Ishikawa (cell line): ENCODE results near the gene TBC1D14.

Experiments used
- CEBPB ChIP-seq: IDR thresholded peaks from 2 replicates; pipeline ENCODE4 v1.6.1; 2012
- EP300 ChIP-seq: IDR thresholded peaks from 2 replicates; pipeline ENCODE4 v1.6.1; 2012; ENCODE audit warnings: borderline replicate concordance
- FOXM1 ChIP-seq: IDR thresholded peaks from 2 replicates; pipeline ENCODE4 v1.6.1; 2012; ENCODE audit warnings: low read depth, borderline replicate concordance
- TEAD4 ChIP-seq: IDR thresholded peaks from 2 replicates; pipeline ENCODE4 v1.6.1; 2012
- TF ChIP-seq, protein P1 (sequence below): IDR thresholded peaks from 2 replicates; pipeline ENCODE4 v1.6.1; 2012

DNA sequence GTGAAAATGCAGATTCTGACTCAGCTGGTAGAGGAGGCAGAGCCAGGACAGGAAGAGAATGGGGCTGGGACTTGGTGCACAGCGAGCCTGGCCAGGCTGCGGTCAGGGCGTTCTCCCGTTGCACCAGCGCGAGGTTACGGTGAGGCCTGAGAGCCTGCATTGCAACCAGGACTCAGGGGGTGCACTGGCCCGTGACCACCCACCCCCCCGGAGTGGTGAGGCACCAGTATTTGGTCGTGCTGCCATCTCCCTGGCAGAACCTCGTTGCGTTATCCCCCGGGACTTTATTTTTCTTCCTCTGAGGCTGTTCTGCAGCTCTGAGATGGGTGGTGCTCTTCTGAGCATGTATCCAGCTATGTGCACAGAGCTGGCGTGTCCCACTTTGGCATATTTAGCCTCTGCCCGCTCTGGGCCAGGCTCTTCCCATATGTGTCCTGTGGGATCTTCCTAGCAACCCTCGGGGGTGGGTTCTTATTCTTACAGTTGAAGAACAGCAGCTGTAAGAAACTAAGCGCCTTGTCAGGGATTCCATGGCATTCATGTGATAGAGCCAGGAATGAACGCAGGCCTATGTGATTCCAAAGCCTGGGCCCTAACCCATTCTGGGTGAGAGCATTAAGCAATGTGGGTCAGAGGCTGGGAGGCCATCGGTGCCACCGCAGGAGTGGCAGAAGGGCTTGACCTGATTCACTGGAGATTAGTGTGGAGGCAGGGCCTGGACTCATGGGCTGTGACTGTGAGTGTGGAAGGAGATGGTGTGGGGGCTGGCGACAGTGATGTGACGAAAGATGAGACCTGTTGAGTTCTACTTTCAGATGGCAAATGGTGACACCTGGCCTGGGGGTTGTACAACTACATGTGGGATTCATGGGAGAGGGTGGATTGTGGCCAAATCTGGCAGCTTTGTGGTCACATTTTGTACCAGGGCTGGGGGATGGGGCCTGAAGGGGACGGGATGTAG, 136.6 kb downstream of the TBC1D14 start:
- TF ChIP-seq, protein P1, sequence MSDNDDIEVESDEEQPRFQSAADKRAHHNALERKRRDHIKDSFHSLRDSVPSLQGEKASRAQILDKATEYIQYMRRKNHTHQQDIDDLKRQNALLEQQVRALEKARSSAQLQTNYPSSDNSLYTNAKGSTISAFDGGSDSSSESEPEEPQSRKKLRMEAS, result no peak
- TF ChIP-seq FOXM1 (no peak), CEBPB (no peak), TEAD4 (no peak), EP300 (no peak)
